Calu3 (cell line): Measurements from ENCODE around the gene DDX54. TPM values are rescaled to one million over a fixed set of nuclear protein-coding genes. Genes with fewer than 3 reads are reported as not detected.

Experiments used
- BruUV-seq: library from RNA; stranded (reverse); fragments of 400-500 nt; replicated peaks from 2 replicates; lab custom pipeline; 2021; lab: Mats Ljungman, UMichigan
- CTCF ChIA-PET: fragments of 300-600 bp; sonication (Branson Sonifier 250); formaldehyde crosslinking; loops from one replicate; lab custom pipeline; 2022; ENCODE audit warnings: antibody characterized with exemption; lab: Charles Lee
- DNase-seq: peaks from one replicate; pipeline ENCODE4 v3.0.0; 2022
- H3K27ac Mint-ChIP-seq: one replicate; pipeline ENCODE4 v1.8.0; 2022; ENCODE audit warnings: mixed read lengths; ENCODE audit not compliant: unreplicated experiment
- H3K27me3 Mint-ChIP-seq: one replicate; pipeline ENCODE4 v1.8.0; 2022; ENCODE audit warnings: mixed read lengths; ENCODE audit not compliant: unreplicated experiment
- H3K36me3 Mint-ChIP-seq: one replicate; pipeline ENCODE4 v1.8.0; 2022; ENCODE audit warnings: mild to moderate bottlenecking, moderate library complexity, mixed read lengths; ENCODE audit not compliant: insufficient read depth, unreplicated experiment
- H3K4me1 Mint-ChIP-seq: one replicate; pipeline ENCODE4 v1.8.0; 2022; ENCODE audit warnings: mild to moderate bottlenecking, low read depth, mixed read lengths; ENCODE audit not compliant: unreplicated experiment
- H3K4me3 Mint-ChIP-seq: one replicate; pipeline ENCODE4 v1.8.0; 2022; ENCODE audit warnings: mild to moderate bottlenecking, low read depth, moderate library complexity, mixed read lengths; ENCODE audit not compliant: unreplicated experiment
- H3K9me3 Mint-ChIP-seq: one replicate; pipeline ENCODE4 v1.8.0; 2022; ENCODE audit warnings: low read depth, mixed read lengths; ENCODE audit not compliant: unreplicated experiment
- CTCF ChIP-seq: fragments of 200-600 bp; IDR thresholded peaks from one replicate; pipeline ENCODE4 v1.8.0; 2022; ENCODE audit warnings: antibody characterized with exemption; ENCODE audit not compliant: unreplicated experiment
- intact Hi-C: fragments of 100-400 bp; cut with micrococcal nuclease; formaldehyde crosslinking; loops from one replicate; pipeline ENCODE4 v1.10.0; 2022; ENCODE audit not compliant: unreplicated experiment
- total RNA-seq: library from RNA; stranded (reverse); gene quantifications from 2 replicates; pipeline ENCODE4 v1.2.3, GENCODE V29; 2022

DDX54 gene
- total RNA-seq, 1 experiment from 2014 or later, result 104 TPM

- DNase-seq, result no peak
- Mint-ChIP-seq H3K9me3 (no peaks in the 10 kb centered on the region), H3K4me1 (peaks cover 22% of the 10 kb centered on the region), H3K27ac (no peak overlapping the region), H3K27me3 (no peaks in the 10 kb centered on the region), H3K4me3 (no peak overlapping the region), H3K36me3 (peaks cover 54% of the 10 kb centered on the region)
- CTCF ChIA-PET, result no interaction called here
- no peak for TF ChIP-seq CTCF
- BruUV-seq, result no TSS peak
- intact Hi-C loops, result no loop called here
These were observed 5.9 kb upstream of the DDX54 start for GRCh38 chr12:113191227-113191626.

GRCh38 chr12:113190761-113191160 is 5.5 kb upstream of the DDX54 start:
- intact Hi-C loops, result no loop called here
- CTCF ChIA-PET, result no interaction called here
- Mint-ChIP-seq H3K9me3 (no peaks in the 10 kb centered on the region), H3K27ac (no peak overlapping the region), H3K4me1 (peaks cover 24% of the 10 kb centered on the region), H3K4me3 (no peak overlapping the region), H3K36me3 (peaks cover 59% of the 10 kb centered on the region), H3K27me3 (no peaks in the 10 kb centered on the region)
- TF ChIP-seq CTCF, result no peak
- no TSS peak for BruUV-seq
- DNase-seq, result no peak

- no peak for TF ChIP-seq CTCF
- no peak for DNase-seq
- Mint-ChIP-seq H3K4me1 (peaks cover 23% of the 10 kb centered on the region), H3K4me3 (no peak overlapping the region), H3K27ac (no peak overlapping the region), H3K27me3 (no peaks in the 10 kb centered on the region), H3K36me3 (peaks cover 73% of the 10 kb centered on the region), H3K9me3 (no peaks in the 10 kb centered on the region)
- CTCF ChIA-PET, result no interaction called here
- intact Hi-C loops, result no loop called here
- no TSS peak for BruUV-seq
These were observed 4.1 kb upstream of the DDX54 start for GRCh38 chr12:113189361-113189760.

- no TSS peak for BruUV-seq
- CTCF ChIA-PET, result interaction anchor here (0.6 to 1.1 kb wide), 2 partner anchors 10 to 34 kb away, joined by 4 read pairs; partner anchors contain the start of gene TPCN1
These were observed 1.5 kb upstream of the DDX54 start for GRCh38 chr12:113186666-113187325.

More at GRCh38 chr12:113186666-113187325, 1.5 kb upstream of the DDX54 start:
- no peaks in the 10 kb centered on the region for H3K27me3 Mint-ChIP-seq
- H3K9me3 Mint-ChIP-seq, result no peaks in the 10 kb centered on the region
- peaks cover 19% of the 10 kb centered on the region for H3K4me1 Mint-ChIP-seq
- DNase-seq, result no peak
- peaks cover 74% of the 10 kb centered on the region for H3K36me3 Mint-ChIP-seq
- H3K27ac Mint-ChIP-seq, result peak overlapping the region; percentile 78
- intact Hi-C loops, result no loop called here
- no peak for TF ChIP-seq CTCF
- peak overlapping the region; percentile 99 for H3K4me3 Mint-ChIP-seq
